ENCODE results near the gene FKRP. TPM values are rescaled to one million over a fixed set of nuclear protein-coding genes. Genes with fewer than 3 reads are reported as not detected.

The FKRP gene
- total RNA-seq, 1 experiment from 2014 or later = 35.0 TPM

- Mint-ChIP-seq H3K4me1 (ENCODE audit: low read depth, unreplicated experiment) (peaks cover 34% of the 10 kb centered on the region), H3K27ac (ENCODE audit: unreplicated experiment) (peak within 1 kb of the TSS; percentile 85), H3K36me3 (ENCODE audit: insufficient read depth, unreplicated experiment) (peaks cover 64% of the 10 kb centered on the region), H3K4me3 (ENCODE audit: low read depth, unreplicated experiment) (peak within 1 kb of the TSS; percentile 97), H3K27me3 (ENCODE audit: unreplicated experiment) (no peaks in the 10 kb centered on the region), H3K9me3 (ENCODE audit: low read depth, unreplicated experiment) (no peaks in the 10 kb centered on the region)
- no peak for TF ChIP-seq CTCF (IDR thresholded peaks at IDR 0.05; ENCODE audit: unreplicated experiment)
- CTCF ChIA-PET = interaction anchor here (1.2 kb wide), 1 partner anchor 11 kb away, joined by 3 read pairs; no protein-coding TSS in a partner anchor
- no TSS peak for BruUV-seq (replicated peaks)
- DNase-seq = peak; percentile 58
- intact Hi-C loops (cut with micrococcal nuclease; ENCODE audit: unreplicated experiment) = no loop called here
Measured at GRCh38 chr19:46746281-46747057, 612 bp downstream of the FKRP start, which contains the start of gene STRN4. Gene STRN4 (minus strand): TSS chr19:46746450. CDS start chr19:46746430, 20 bp downstream.

GRCh38 chr19:46748325-46749109 lies 2.7 kb downstream of the FKRP start:
- CTCF ChIA-PET = interaction anchor here (0.6 to 1.0 kb wide), 2 partner anchors 92 to 149 kb away, joined by 3 to 7 read pairs; no protein-coding TSS in a partner anchor
- H3K27ac Mint-ChIP-seq (ENCODE audit: unreplicated experiment) = no peak overlapping the region
- intact Hi-C loops (cut with micrococcal nuclease; ENCODE audit: unreplicated experiment) = no loop called here
- no peak overlapping the region for H3K4me3 Mint-ChIP-seq (ENCODE audit: low read depth, unreplicated experiment)
- peak; percentile 91 for TF ChIP-seq CTCF (IDR thresholded peaks at IDR 0.05; ENCODE audit: unreplicated experiment)
- no peaks in the 10 kb centered on the region for H3K9me3 Mint-ChIP-seq (ENCODE audit: low read depth, unreplicated experiment)
- H3K36me3 Mint-ChIP-seq (ENCODE audit: insufficient read depth, unreplicated experiment) = peaks cover 58% of the 10 kb centered on the region
- no TSS peak for BruUV-seq (replicated peaks)
- H3K4me1 Mint-ChIP-seq (ENCODE audit: low read depth, unreplicated experiment) = peaks cover 25% of the 10 kb centered on the region
- no peaks in the 10 kb centered on the region for H3K27me3 Mint-ChIP-seq (ENCODE audit: unreplicated experiment)
- DNase-seq = peak; percentile 81

- intact Hi-C loops (cut with micrococcal nuclease; ENCODE audit: unreplicated experiment) = loop anchor here (10.0 kb wide), 2 partner anchors 241 to 281 kb away; no protein-coding TSS in a partner anchor
- H3K4me3 Mint-ChIP-seq (ENCODE audit: low read depth, unreplicated experiment) = no peak overlapping the region
- H3K27ac Mint-ChIP-seq (ENCODE audit: unreplicated experiment) = peak overlapping the region; percentile 8
- no TSS peak for BruUV-seq (replicated peaks)
- H3K27me3 Mint-ChIP-seq (ENCODE audit: unreplicated experiment) = no peaks in the 10 kb centered on the region
- no peaks in the 10 kb centered on the region for H3K9me3 Mint-ChIP-seq (ENCODE audit: low read depth, unreplicated experiment)
- CTCF ChIA-PET = interaction anchor here (0.5 to 2.0 kb wide), 5 partner anchors 11 to 244 kb away, joined by 3 to 10 read pairs (median 4); no protein-coding TSS in a partner anchor
- H3K4me1 Mint-ChIP-seq (ENCODE audit: low read depth, unreplicated experiment) = no peaks in the 10 kb centered on the region
- no peak for TF ChIP-seq CTCF (IDR thresholded peaks at IDR 0.05; ENCODE audit: unreplicated experiment)
- H3K36me3 Mint-ChIP-seq (ENCODE audit: insufficient read depth, unreplicated experiment) = peaks cover 24% of the 10 kb centered on the region
- peak; percentile 60 for DNase-seq
Measured at GRCh38 chr19:46753420-46754155, 7.7 kb downstream of the FKRP start.
